PC-3 (cell line): ENCODE measurements around the gene TVP23C. TPM values are rescaled to one million over a fixed set of nuclear protein-coding genes. Genes with fewer than 3 reads are reported as not detected.

ENCODE experiments used
- ATAC-seq: fragments of 200-7000 bp; cut with Tn5 transposase; 2 replicates; pipeline ENCODE4 v1.9.1; 2020; ENCODE audit warnings: mild to moderate bottlenecking, moderate library complexity
- BruUV-seq: library from RNA; stranded (reverse); fragments of 400-500 nt; replicated peaks from 2 replicates; lab custom pipeline; 2021; lab: Mats Ljungman, UMichigan
- CTCF ChIA-PET: fragments of 300-600 bp; sonication (Branson Sonifier 250); formaldehyde crosslinking; loops from one replicate; lab custom pipeline; 2022; ENCODE audit warnings: antibody characterized with exemption; lab: Charles Lee
- POLR2A ChIA-PET: fragments of 300-600 bp; sonication (Branson Sonifier 250); formaldehyde crosslinking; loops from one replicate; lab custom pipeline; 2022; ENCODE audit warnings: antibody characterized with exemption; ENCODE audit not compliant: unreplicated experiment; lab: Charles Lee
- DNase-seq: peaks from one replicate; pipeline ENCODE4 v3.0.0-alpha.2; 2015
- H2AFZ ChIP-seq: fragments of 300-600 bp; sonication (generic); 2 replicates; pipeline ENCODE4 v1.6.0; 2016; ENCODE audit warnings: antibody characterized with exemption, low read length
- H3F3A ChIP-seq: fragments of 300-600 bp; sonication (generic); one replicate; pipeline ENCODE4 v1.6.0; 2017; ENCODE audit warnings: antibody characterized with exemption, low read length, control low read depth, mild to moderate bottlenecking; ENCODE audit not compliant: unreplicated experiment
- H3K27ac ChIP-seq: fragments of 300-600 bp; sonication (generic); 2 replicates; pipeline ENCODE4 v1.5.1; 2016; ENCODE audit warnings: mild to moderate bottlenecking, low read length
- H3K27me3 ChIP-seq: fragments of 300-600 bp; sonication (generic); 2 replicates; pipeline ENCODE4 v1.6.1; 2016; ENCODE audit warnings: low read length, mixed read lengths
- H3K36me3 ChIP-seq: fragments of 300-600 bp; sonication (generic); 2 replicates; pipeline ENCODE4 v1.6.1; 2016; ENCODE audit warnings: low read depth, mixed run types, low read length, mixed read lengths
- H3K4me1 ChIP-seq: fragments of 300-600 bp; sonication (generic); 2 replicates; pipeline ENCODE4 v1.5.1; 2016; ENCODE audit warnings: low read length; ENCODE audit not compliant: insufficient read depth
- H3K4me2 ChIP-seq: fragments of 300-600 bp; sonication (generic); 2 replicates; pipeline ENCODE4 v1.6.0; 2016; ENCODE audit warnings: low read length
- H3K4me3 ChIP-seq: fragments of 300-600 bp; sonication (generic); 2 replicates; pipeline ENCODE4 v1.5.1; 2016; ENCODE audit warnings: mild to moderate bottlenecking, low read length, mixed read lengths
- H3K79me2 ChIP-seq: fragments of 300-600 bp; sonication (generic); 2 replicates; pipeline ENCODE4 v1.6.1; 2017; ENCODE audit warnings: low read length, mixed read lengths
- H3K9ac ChIP-seq: fragments of 300-600 bp; sonication (generic); 2 replicates; pipeline ENCODE4 v1.6.0; 2016; ENCODE audit warnings: mild to moderate bottlenecking, low read length
- H3K9me2 ChIP-seq: fragments of 300-600 bp; sonication (generic); replicated peaks from 2 replicates; pipeline ENCODE4 v1.6.1; 2016; ENCODE audit warnings: mixed run types, low read length, mixed read lengths
- H3K9me3 ChIP-seq: fragments of 300-600 bp; sonication (generic); 2 replicates; pipeline ENCODE4 v1.6.1; 2016; ENCODE audit warnings: low read length, mixed read lengths
- H4K20me1 ChIP-seq: fragments of 300-600 bp; sonication (generic); 2 replicates; pipeline ENCODE4 v1.6.1; 2016; ENCODE audit warnings: low read length, mixed read lengths
- EZH2 ChIP-seq: fragments of 300-600 bp; sonication (generic); IDR thresholded peaks from one replicate; pipeline ENCODE4 v1.6.1; 2017; ENCODE audit warnings: antibody characterized with exemption, mild to moderate bottlenecking, low read length; ENCODE audit not compliant: unreplicated experiment
- EZH2phosphoT487 ChIP-seq: fragments of 300-600 bp; sonication (generic); IDR thresholded peaks from 2 replicates; pipeline ENCODE4 v1.6.1; 2018; ENCODE audit warnings: mild to moderate bottlenecking, antibody characterized with exemption, low read length, borderline replicate concordance
- intact Hi-C: fragments of 100-400 bp; cut with micrococcal nuclease; formaldehyde crosslinking; loops from 2 replicates; pipeline ENCODE4 v1.9.0; 2023
- total RNA-seq: library from RNA; depleted of rRNA; stranded (reverse); fragments of >200 nt; gene quantifications from 2 replicates; pipeline ENCODE4 v1.2.3, GENCODE V29; 2014
- TF ChIP-seq, protein P1 (sequence below): fragments of 300-600 bp; sonication (generic); conservative IDR thresholded peaks from 2 replicates; pipeline ENCODE4 v1.5.1; 2017; ENCODE audit warnings: antibody characterized with exemption, low read depth, mild to moderate bottlenecking, low read length

TVP23C gene
- total RNA-seq, 1 experiment from 2014 or later = 23.7 TPM

DNA sequence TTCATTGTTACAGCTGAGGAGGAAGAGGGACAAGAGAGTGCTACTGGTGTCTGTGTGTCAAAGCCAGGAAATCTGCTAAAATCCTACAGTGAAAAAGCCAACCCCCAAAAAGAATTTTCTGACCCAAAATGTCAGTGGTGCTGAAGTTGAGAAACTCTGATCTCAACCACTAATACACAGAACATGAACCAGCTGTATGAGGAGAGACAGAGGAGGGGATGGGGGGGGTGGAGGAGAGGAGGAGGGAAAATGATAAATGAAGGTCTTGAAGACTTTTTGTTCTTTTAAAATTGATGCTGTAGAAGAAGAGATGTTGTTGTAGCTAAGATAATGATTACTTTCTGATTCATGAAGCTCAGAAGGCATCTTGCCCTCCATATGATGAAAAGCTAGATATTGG, 68.5 kb downstream of the TVP23C start:
- no peak for TF ChIP-seq EZH2
- DNase-seq (no peak), ATAC-seq (no peak)
- Histone ChIP-seq H3K9me3 (no peaks in the 10 kb centered on the region), H3K9me2 (no peaks in the 10 kb centered on the region), H3K4me1 (peaks cover 13% of the 10 kb centered on the region), H3K79me2 (no peaks in the 10 kb centered on the region), H3K4me2 (no peak overlapping the region), H3K27me3 (no peaks in the 10 kb centered on the region), H3K27ac (no peak overlapping the region), H3F3A (no peaks in the 10 kb centered on the region), H2AFZ (no peak overlapping the region), H3K9ac (no peak overlapping the region), H4K20me1 (no peaks in the 10 kb centered on the region), H3K4me3 (no peak overlapping the region), H3K36me3 (0 out of 2 replicates have a peak, but pooled peaks cover 4% of the 10 kb centered on the region)
- CTCF ChIA-PET = no interaction called here
- POLR2A ChIA-PET = no interaction called here
- intact Hi-C loops = no loop called here
- no TSS peak for BruUV-seq

DNA sequence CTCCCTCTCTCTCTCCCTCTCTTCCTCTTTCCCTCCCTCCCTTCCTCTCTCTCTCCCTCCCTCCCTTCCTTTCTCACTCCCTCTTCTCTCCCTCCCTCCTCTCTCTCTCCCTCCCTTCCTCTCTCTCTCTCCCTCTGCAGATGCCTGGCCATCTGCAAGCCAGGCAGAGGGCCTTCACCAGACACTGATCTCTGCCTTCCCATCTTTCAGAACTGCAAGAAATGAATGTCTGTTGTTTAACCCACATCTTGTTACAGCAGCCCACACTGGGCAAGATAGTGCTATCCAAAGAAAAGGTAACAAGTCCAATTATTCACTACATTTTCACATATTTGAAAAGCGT, 69.6 kb downstream of the TVP23C start:
- H3K79me2 ChIP-seq = no peaks in the 10 kb centered on the region
- no TSS peak for BruUV-seq
- H3K4me1 ChIP-seq = peaks cover 13% of the 10 kb centered on the region
- no peak for ATAC-seq
- CTCF ChIA-PET = no interaction called here
- no peaks in the 10 kb centered on the region for H3F3A ChIP-seq
- H4K20me1 ChIP-seq = no peaks in the 10 kb centered on the region
- H3K9me3 ChIP-seq = no peaks in the 10 kb centered on the region
- no peak overlapping the region for H3K4me2 ChIP-seq
- POLR2A ChIA-PET = no interaction called here
- no peak overlapping the region for H3K4me3 ChIP-seq
- H3K9ac ChIP-seq = no peak overlapping the region
- TF ChIP-seq EZH2phosphoT487 = no peak
- TF ChIP-seq, protein P1, sequence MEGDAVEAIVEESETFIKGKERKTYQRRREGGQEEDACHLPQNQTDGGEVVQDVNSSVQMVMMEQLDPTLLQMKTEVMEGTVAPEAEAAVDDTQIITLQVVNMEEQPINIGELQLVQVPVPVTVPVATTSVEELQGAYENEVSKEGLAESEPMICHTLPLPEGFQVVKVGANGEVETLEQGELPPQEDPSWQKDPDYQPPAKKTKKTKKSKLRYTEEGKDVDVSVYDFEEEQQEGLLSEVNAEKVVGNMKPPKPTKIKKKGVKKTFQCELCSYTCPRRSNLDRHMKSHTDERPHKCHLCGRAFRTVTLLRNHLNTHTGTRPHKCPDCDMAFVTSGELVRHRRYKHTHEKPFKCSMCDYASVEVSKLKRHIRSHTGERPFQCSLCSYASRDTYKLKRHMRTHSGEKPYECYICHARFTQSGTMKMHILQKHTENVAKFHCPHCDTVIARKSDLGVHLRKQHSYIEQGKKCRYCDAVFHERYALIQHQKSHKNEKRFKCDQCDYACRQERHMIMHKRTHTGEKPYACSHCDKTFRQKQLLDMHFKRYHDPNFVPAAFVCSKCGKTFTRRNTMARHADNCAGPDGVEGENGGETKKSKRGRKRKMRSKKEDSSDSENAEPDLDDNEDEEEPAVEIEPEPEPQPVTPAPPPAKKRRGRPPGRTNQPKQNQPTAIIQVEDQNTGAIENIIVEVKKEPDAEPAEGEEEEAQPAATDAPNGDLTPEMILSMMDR = no peak
- no peak for TF ChIP-seq EZH2
- no peak overlapping the region for H3K27ac ChIP-seq
- intact Hi-C loops = no loop called here
- H3K27me3 ChIP-seq = no peaks in the 10 kb centered on the region
- no peak for DNase-seq
- 0 out of 2 replicates have a peak, but pooled peaks cover 4% of the 10 kb centered on the region for H3K36me3 ChIP-seq
- H3K9me2 ChIP-seq = no peaks in the 10 kb centered on the region
- no peak overlapping the region for H2AFZ ChIP-seq

DNA sequence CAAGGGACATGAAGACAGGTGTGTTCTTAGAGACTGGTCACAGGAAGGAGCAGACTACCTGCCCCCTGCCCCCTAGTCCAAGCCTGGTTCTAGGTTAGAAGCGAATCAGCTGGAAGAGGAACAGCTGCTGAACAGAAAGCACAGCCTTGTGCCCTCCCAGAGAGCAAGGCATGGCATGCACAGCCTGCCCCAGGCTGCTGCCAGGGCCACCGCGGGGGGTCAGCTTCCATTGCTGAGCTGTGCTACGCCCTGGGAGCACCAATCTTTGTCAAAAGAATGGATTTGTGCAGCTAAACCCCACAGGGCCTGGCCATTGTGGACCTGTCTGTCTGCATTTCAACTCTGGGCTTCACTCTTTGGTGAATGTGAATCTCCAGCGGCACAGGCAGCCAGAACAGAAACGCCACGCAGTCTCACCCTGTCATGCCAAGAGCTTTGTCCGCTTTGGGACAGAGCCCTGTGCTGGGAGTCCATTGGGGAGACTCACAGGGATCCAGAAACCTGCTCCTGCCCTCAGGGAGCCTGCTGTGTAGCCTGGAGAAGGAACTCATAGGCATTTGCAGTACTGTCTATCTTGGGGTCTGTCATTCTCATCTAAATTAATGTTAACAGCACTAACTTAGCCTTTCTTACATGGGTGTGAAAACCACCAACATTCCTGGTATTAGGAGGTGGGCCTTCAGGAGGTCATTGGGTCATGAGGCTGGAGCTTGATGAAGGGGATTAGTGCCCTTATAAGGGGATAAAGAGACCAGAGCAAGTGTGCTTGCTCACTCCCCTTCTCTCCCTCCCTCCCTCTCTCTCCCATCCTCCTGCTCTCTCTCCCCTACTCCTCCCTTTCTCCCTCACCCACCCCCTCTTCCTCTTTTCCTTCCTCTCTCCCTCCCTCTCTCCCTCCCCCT, 70.2 kb downstream of the TVP23C start:
- H3K9me2 ChIP-seq = no peaks in the 10 kb centered on the region
- H2AFZ ChIP-seq = no peak overlapping the region
- no peak overlapping the region for H3K4me3 ChIP-seq
- no TSS peak for BruUV-seq
- DNase-seq = no peak
- intact Hi-C loops = no loop called here
- no peaks in the 10 kb centered on the region for H3F3A ChIP-seq
- TF ChIP-seq EZH2phosphoT487 (no peak), EZH2 (no peak)
- TF ChIP-seq, protein P1 = no peak
- no peaks in the 10 kb centered on the region for H3K9me3 ChIP-seq
- POLR2A ChIA-PET = no interaction called here
- H3K9ac ChIP-seq = no peak overlapping the region
- H3K36me3 ChIP-seq = 0 out of 2 replicates have a peak, but pooled peaks cover 4% of the 10 kb centered on the region
- H3K4me1 ChIP-seq = peaks cover 13% of the 10 kb centered on the region
- H3K4me2 ChIP-seq = no peak overlapping the region
- no peaks in the 10 kb centered on the region for H3K27me3 ChIP-seq
- H3K79me2 ChIP-seq = no peaks in the 10 kb centered on the region
- H3K27ac ChIP-seq = no peak overlapping the region
- H4K20me1 ChIP-seq = no peaks in the 10 kb centered on the region
- ATAC-seq = no peak
- CTCF ChIA-PET = no interaction called here
